K562 (cell line): ENCODE results near the gene CYS1. TPM values are rescaled to one million over a fixed set of nuclear protein-coding genes. Genes with fewer than 3 reads are reported as not detected.

Source experiments
- CBFB ChIP-seq: sonication (generic); formaldehyde crosslinking; IDR thresholded peaks from 2 replicates; pipeline ENCODE4 v1.4.0; 2020; ENCODE audit warnings: mild to moderate bottlenecking, missing genetic modification reagents
- CBX1 ChIP-seq: sonication (generic); IDR thresholded peaks from 2 replicates; pipeline ENCODE4 v1.6.1; 2016; ENCODE audit warnings: antibody characterized with exemption, low read depth, mild to moderate bottlenecking
- ESRRA ChIP-seq: fragments of 450-650 bp; IDR thresholded peaks from 2 replicates; pipeline ENCODE4 v1.6.1; 2014; ENCODE audit warnings: low read depth, mild to moderate bottlenecking, moderate library complexity, borderline replicate concordance
- EWSR1 ChIP-seq: fragments of 450-650 bp; IDR thresholded peaks from 2 replicates; pipeline ENCODE4 v1.6.1; 2018; ENCODE audit warnings: borderline replicate concordance, mild to moderate bottlenecking, low read depth, moderate library complexity; ENCODE audit not compliant: partially characterized antibody
- HDAC2 ChIP-seq: fragments of 450-650 bp; IDR thresholded peaks from 2 replicates; pipeline ENCODE4 v1.6.1; 2016; ENCODE audit warnings: mild to moderate bottlenecking
- KHSRP ChIP-seq: fragments of 450-650 bp; IDR thresholded peaks from 2 replicates; pipeline ENCODE4 v1.6.1; 2017
- MEF2A ChIP-seq: IDR thresholded peaks from 2 replicates; pipeline ENCODE4 v1.6.1; 2011; ENCODE audit warnings: low read depth, mild to moderate bottlenecking, low read length, moderate library complexity; ENCODE audit not compliant: control insufficient read depth
- MTA1 ChIP-seq: fragments of 450-650 bp; IDR thresholded peaks from 2 replicates; pipeline ENCODE4 v1.6.1; 2017; ENCODE audit warnings: borderline replicate concordance
- NEUROD1 ChIP-seq: fragments of 150-350 bp; IDR thresholded peaks from 2 replicates; pipeline ENCODE4 v1.6.1; 2014; ENCODE audit warnings: borderline replicate concordance, low read length, low read depth; ENCODE audit not compliant: partially characterized antibody
- RCOR1 ChIP-seq, 2 experiments: IDR thresholded peaks; 2 replicates each; pipeline ENCODE4 v1.6.1; 2012; ENCODE audit warnings: low read depth in 2 of 2, low read length in 2 of 2, borderline replicate concordance in 1 of 2, improper control_type of control experiment in 1 of 2
- SNRNP70 ChIP-seq: fragments of 200-400 bp; formaldehyde crosslinking; optimal IDR thresholded peaks from 2 replicates; pipeline ENCODE3; 2017; ENCODE audit warnings: low read depth, low read length
- SUPT5H ChIP-seq: fragments of 450-650 bp; IDR thresholded peaks from 2 replicates; pipeline ENCODE4 v1.6.1; 2016
- TAF9B ChIP-seq: fragments of 450-650 bp; IDR thresholded peaks from 2 replicates; pipeline ENCODE4 v1.6.1; 2018; ENCODE audit warnings: mild to moderate bottlenecking; ENCODE audit not compliant: partially characterized antibody
- TEAD2 ChIP-seq: fragments of 450-650 bp; IDR thresholded peaks from 2 replicates; pipeline ENCODE4 v1.6.1; 2016; ENCODE audit warnings: missing genetic modification characterization, control low read depth, missing compliant biosample characterization
- ZNF431 ChIP-seq: sonication (generic); formaldehyde crosslinking; IDR thresholded peaks from 2 replicates; pipeline ENCODE4 v1.8.0; 2022; ENCODE audit warnings: mild to moderate bottlenecking, missing genetic modification reagents
- ZNF584 ChIP-seq: fragments of 200-800 bp; sonication (Bioruptor generic); IDR thresholded peaks from 2 replicates; pipeline ENCODE4 v1.6.1; 2016; ENCODE audit warnings: low read depth, mild to moderate bottlenecking, missing genetic modification characterization, missing compliant biosample characterization
- polyA plus RNA-seq, 8 experiments: library from polyadenylated mRNA; depleted of rRNA in 4 of 8; stranded (reverse) in 5 of 8; unstranded in 3 of 8; fragments of >200 nt; fragmentation: Nextera tagmentation in 2 of 8; fragmentation: Illumina TruSeq in 1 of 8; extraction: Ambion mirVana in 2 of 8; extraction: Trizol in 1 of 8; gene quantifications; 2 replicates each; pipeline versions ENCODE4 v1.2.1 to v1.2.3, GENCODE V29; 2011 to 2014; ENCODE audit warnings: inconsistent platforms in 1 of 8, missing spikeins in 1 of 8
- total RNA-seq, 7 experiments: library from RNA; depleted of rRNA in 6 of 7; stranded (reverse); fragments of >200 nt in 6 of 7; fragmentation: Illumina TruSeq in 2 of 7; extraction: Trizol in 2 of 7; gene quantifications; 2 replicates each; pipeline versions ENCODE4 v1.2.1 to v1.2.3, GENCODE V29; 2011 to 2021; ENCODE audit warnings: low replicate concordance in 1 of 7
- TF ChIP-seq, protein P1 (sequence below): sonication (generic); formaldehyde crosslinking; IDR thresholded peaks from 2 replicates; pipeline ENCODE4 v1.8.0; 2023; ENCODE audit warnings: mild to moderate bottlenecking, missing genetic modification reagents
- TF ChIP-seq, protein P2 (sequence below): sonication (generic); formaldehyde crosslinking; IDR thresholded peaks from 2 replicates; pipeline ENCODE4 v1.8.0; 2022; ENCODE audit warnings: mild to moderate bottlenecking, missing genetic modification reagents
- TF ChIP-seq, protein P3 (sequence below): fragments of 250-450 bp; sonication (Bioruptor Pico); IDR thresholded peaks from 2 replicates; pipeline ENCODE4 v1.8.0; 2021; ENCODE audit warnings: moderate library complexity, mild to moderate bottlenecking, inconsistent platforms
- TF ChIP-seq, protein P4 (sequence below): sonication (generic); IDR thresholded peaks from 2 replicates; pipeline ENCODE4 v1.6.1; 2016

Gene CYS1
- total and polyA plus RNA-seq, 9 of the 15 experiments (the other 6 are each of a cell fraction or from before 2014, with no cell fraction given): 0.11 to 0.13 TPM; not detected in 7

- TF ChIP-seq, protein P1, sequence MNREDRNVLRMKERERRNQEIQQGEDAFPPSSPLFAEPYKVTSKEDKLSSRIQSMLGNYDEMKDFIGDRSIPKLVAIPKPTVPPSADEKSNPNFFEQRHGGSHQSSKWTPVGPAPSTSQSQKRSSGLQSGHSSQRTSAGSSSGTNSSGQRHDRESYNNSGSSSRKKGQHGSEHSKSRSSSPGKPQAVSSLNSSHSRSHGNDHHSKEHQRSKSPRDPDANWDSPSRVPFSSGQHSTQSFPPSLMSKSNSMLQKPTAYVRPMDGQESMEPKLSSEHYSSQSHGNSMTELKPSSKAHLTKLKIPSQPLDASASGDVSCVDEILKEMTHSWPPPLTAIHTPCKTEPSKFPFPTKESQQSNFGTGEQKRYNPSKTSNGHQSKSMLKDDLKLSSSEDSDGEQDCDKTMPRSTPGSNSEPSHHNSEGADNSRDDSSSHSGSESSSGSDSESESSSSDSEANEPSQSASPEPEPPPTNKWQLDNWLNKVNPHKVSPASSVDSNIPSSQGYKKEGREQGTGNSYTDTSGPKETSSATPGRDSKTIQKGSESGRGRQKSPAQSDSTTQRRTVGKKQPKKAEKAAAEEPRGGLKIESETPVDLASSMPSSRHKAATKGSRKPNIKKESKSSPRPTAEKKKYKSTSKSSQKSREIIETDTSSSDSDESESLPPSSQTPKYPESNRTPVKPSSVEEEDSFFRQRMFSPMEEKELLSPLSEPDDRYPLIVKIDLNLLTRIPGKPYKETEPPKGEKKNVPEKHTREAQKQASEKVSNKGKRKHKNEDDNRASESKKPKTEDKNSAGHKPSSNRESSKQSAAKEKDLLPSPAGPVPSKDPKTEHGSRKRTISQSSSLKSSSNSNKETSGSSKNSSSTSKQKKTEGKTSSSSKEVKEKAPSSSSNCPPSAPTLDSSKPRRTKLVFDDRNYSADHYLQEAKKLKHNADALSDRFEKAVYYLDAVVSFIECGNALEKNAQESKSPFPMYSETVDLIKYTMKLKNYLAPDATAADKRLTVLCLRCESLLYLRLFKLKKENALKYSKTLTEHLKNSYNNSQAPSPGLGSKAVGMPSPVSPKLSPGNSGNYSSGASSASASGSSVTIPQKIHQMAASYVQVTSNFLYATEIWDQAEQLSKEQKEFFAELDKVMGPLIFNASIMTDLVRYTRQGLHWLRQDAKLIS: no peak
- TF ChIP-seq TEAD2 (tag) (no peak), ESRRA (peak; percentile 12; the same call in 1 of the 2 replicates), ZNF584 (CRISPR knock-in tag) (no peak), KHSRP (no peak), SUPT5H (no peak), HDAC2 (peak; percentile 94), RCOR1 (IDR thresholded peaks at IDR 0.05; ENCODE audit: borderline replicate concordance in 1 of 2, low read depth in 2 of 2, low read length in 2 of 2) (peak; percentile 44 to 83; a peak in 3 of 4 replicates), EWSR1 (no peak), CBX1 (peak; percentile 93), ZNF431 (CRISPR knock-in tag) (0 out of 2 replicates have a peak, but pooled peaks have one; percentile 33), NEUROD1 (no peak), SNRNP70 (no peak), TAF9B (no peak), CBFB (CRISPR knock-in tag) (no peak), MTA1 (no peak), MEF2A (no peak)
- TF ChIP-seq, protein P2, sequence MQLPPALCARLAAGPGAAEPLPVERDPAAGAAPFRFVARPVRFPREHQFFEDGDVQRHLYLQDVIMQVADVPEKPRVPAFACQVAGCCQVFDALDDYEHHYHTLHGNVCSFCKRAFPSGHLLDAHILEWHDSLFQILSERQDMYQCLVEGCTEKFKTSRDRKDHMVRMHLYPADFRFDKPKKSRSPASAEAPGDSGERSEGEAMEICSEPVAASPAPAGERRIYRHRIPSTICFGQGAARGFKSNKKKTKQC: no peak
- TF ChIP-seq, protein P3, sequence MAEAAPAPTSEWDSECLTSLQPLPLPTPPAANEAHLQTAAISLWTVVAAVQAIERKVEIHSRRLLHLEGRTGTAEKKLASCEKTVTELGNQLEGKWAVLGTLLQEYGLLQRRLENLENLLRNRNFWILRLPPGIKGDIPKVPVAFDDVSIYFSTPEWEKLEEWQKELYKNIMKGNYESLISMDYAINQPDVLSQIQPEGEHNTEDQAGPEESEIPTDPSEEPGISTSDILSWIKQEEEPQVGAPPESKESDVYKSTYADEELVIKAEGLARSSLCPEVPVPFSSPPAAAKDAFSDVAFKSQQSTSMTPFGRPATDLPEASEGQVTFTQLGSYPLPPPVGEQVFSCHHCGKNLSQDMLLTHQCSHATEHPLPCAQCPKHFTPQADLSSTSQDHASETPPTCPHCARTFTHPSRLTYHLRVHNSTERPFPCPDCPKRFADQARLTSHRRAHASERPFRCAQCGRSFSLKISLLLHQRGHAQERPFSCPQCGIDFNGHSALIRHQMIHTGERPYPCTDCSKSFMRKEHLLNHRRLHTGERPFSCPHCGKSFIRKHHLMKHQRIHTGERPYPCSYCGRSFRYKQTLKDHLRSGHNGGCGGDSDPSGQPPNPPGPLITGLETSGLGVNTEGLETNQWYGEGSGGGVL (CRISPR knock-in tag): no peak
- TF ChIP-seq, protein P4, sequence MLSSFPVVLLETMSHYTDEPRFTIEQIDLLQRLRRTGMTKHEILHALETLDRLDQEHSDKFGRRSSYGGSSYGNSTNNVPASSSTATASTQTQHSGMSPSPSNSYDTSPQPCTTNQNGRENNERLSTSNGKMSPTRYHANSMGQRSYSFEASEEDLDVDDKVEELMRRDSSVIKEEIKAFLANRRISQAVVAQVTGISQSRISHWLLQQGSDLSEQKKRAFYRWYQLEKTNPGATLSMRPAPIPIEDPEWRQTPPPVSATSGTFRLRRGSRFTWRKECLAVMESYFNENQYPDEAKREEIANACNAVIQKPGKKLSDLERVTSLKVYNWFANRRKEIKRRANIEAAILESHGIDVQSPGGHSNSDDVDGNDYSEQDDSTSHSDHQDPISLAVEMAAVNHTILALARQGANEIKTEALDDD: no peak
Measured at GRCh38 chr2:10035053-10035422, 45.2 kb downstream of the CYS1 start (continued).
